GM23338 (cell line): ENCODE results near the gene EIF1B. TPM values are rescaled to one million over a fixed set of nuclear protein-coding genes. Genes with fewer than 3 reads are reported as not detected.

Source experiments
- ATAC-seq: fragments of 200-7000 bp; cut with Tn5 transposase; 3 replicates; pipeline ENCODE4 v1.9.1; 2020
- DNase-seq: peaks from one replicate; pipeline ENCODE4 v3.0.0-alpha.2; 2015; ENCODE audit warnings: low spot score
- H2AFZ ChIP-seq: fragments of 200-600 bp; sonication (generic); 2 replicates; pipeline ENCODE4 v1.8.0; 2016; ENCODE audit warnings: antibody characterized with exemption, mild to moderate bottlenecking, moderate library complexity
- H3F3A ChIP-seq: fragments of 200-600 bp; sonication (generic); replicated peaks from 2 replicates; pipeline ENCODE4 v1.8.0; 2017; ENCODE audit warnings: antibody characterized with exemption, mixed run types, low read depth
- H3K27ac ChIP-seq: fragments of 200-600 bp; sonication (generic); 2 replicates; pipeline ENCODE4 v1.6.1; 2016; ENCODE audit warnings: low read depth
- H3K27me3 ChIP-seq: fragments of 200-600 bp; sonication (generic); 2 replicates; pipeline ENCODE4 v1.8.0; 2016; ENCODE audit warnings: mild to moderate bottlenecking, mixed run types, moderate library complexity; ENCODE audit not compliant: insufficient read depth
- H3K36me3 ChIP-seq: fragments of 200-600 bp; sonication (generic); 2 replicates; pipeline ENCODE4 v1.8.0; 2016; ENCODE audit warnings: mild to moderate bottlenecking; ENCODE audit not compliant: insufficient read depth
- H3K4me1 ChIP-seq: fragments of 200-600 bp; sonication (generic); 2 replicates; pipeline ENCODE4 v1.8.0; 2016; ENCODE audit warnings: mild to moderate bottlenecking, moderate library complexity; ENCODE audit not compliant: insufficient read depth
- H3K4me2 ChIP-seq: fragments of 200-600 bp; sonication (generic); 2 replicates; pipeline ENCODE4 v1.7.1; 2017; ENCODE audit warnings: mixed run types
- H3K4me3 ChIP-seq: fragments of 200-600 bp; sonication (generic); 2 replicates; pipeline ENCODE4 v1.6.1; 2016; ENCODE audit warnings: mixed run types
- H3K79me2 ChIP-seq: fragments of 200-600 bp; sonication (generic); replicated peaks from 2 replicates; pipeline ENCODE4 v1.8.0; 2017; ENCODE audit warnings: mild to moderate bottlenecking; ENCODE audit not compliant: insufficient read depth
- H3K9me2 ChIP-seq: fragments of 200-600 bp; sonication (generic); 2 replicates; pipeline ENCODE4 v1.8.0; 2017; ENCODE audit not compliant: insufficient read depth
- H4K20me1 ChIP-seq: fragments of 200-600 bp; sonication (generic); replicated peaks from 2 replicates; pipeline ENCODE4 v1.8.0; 2017; ENCODE audit warnings: mild to moderate bottlenecking; ENCODE audit not compliant: insufficient read depth
- H3K27ac Mint-ChIP-seq: 2 replicates; pipeline ENCODE4 v1.8.0; 2020; ENCODE audit warnings: inconsistent platforms, mild to moderate bottlenecking, moderate library complexity, mixed read lengths
- H3K27me3 Mint-ChIP-seq: 3 replicates; pipeline ENCODE4 v1.8.0; 2022; ENCODE audit warnings: low read depth, mild to moderate bottlenecking, moderate library complexity, mixed read lengths, inconsistent platforms; ENCODE audit not compliant: insufficient read depth, poor library complexity
- H3K36me3 Mint-ChIP-seq: 3 replicates; pipeline ENCODE4 v1.8.0; 2021; ENCODE audit warnings: low read depth, mild to moderate bottlenecking, inconsistent platforms, moderate library complexity, mixed read lengths
- H3K4me1 Mint-ChIP-seq: 3 replicates; pipeline ENCODE4 v1.8.0; 2020; ENCODE audit warnings: mild to moderate bottlenecking, inconsistent platforms, mixed read lengths
- H3K4me3 Mint-ChIP-seq: 3 replicates; pipeline ENCODE4 v1.8.0; 2021; ENCODE audit warnings: moderate library complexity, mild to moderate bottlenecking, inconsistent platforms, mixed read lengths
- H3K9me3 Mint-ChIP-seq: 3 replicates; pipeline ENCODE4 v1.8.0; 2020; ENCODE audit warnings: moderate library complexity, mild to moderate bottlenecking, inconsistent platforms, mixed read lengths
- CREB1 ChIP-seq: fragments of 250-450 bp; sonication (Bioruptor Pico); IDR thresholded peaks from 2 replicates; pipeline ENCODE4 v1.5.0; 2020; ENCODE audit warnings: low read depth, mild to moderate bottlenecking, moderate library complexity
- CTCF ChIP-seq, 2 experiments: fragments of 200-600 bp in 1 of 2; sonication (generic) in 1 of 2; conservative IDR thresholded peaks; 2 replicates each; pipeline versions ENCODE4 v1.5.1 to v1.6.1; 2016 to 2017; ENCODE audit warnings: antibody characterized with exemption in 2 of 2, low read depth in 2 of 2, mild to moderate bottlenecking in 2 of 2, moderate library complexity in 1 of 2
- EZH2 ChIP-seq: fragments of 200-600 bp; sonication (generic); IDR thresholded peaks from one replicate; pipeline ENCODE4 v1.8.0; 2017; ENCODE audit warnings: antibody characterized with exemption, mild to moderate bottlenecking, low read depth; ENCODE audit not compliant: unreplicated experiment
- EZH2phosphoT487 ChIP-seq: fragments of 200-600 bp; sonication (generic); IDR thresholded peaks from one replicate; pipeline ENCODE4 v1.8.1; 2018; ENCODE audit warnings: antibody characterized with exemption; ENCODE audit not compliant: unreplicated experiment
- JUNB ChIP-seq: IDR thresholded peaks from one replicate; pipeline ENCODE4 v1.6.1; 2016; ENCODE audit warnings: antibody characterized with exemption; ENCODE audit not compliant: unreplicated experiment
- NANOG ChIP-seq: IDR thresholded peaks from 2 replicates; pipeline ENCODE4 v1.6.1; 2016; ENCODE audit warnings: antibody characterized with exemption, borderline replicate concordance
- POLR2AphosphoS5 ChIP-seq: IDR thresholded peaks from 2 replicates; pipeline ENCODE4 v1.6.1; 2016; ENCODE audit warnings: antibody characterized with exemption, low read depth
- REST ChIP-seq: IDR thresholded peaks from one replicate; pipeline ENCODE4 v1.6.1; 2018; ENCODE audit warnings: antibody characterized with exemption; ENCODE audit not compliant: unreplicated experiment
- STAT1 ChIP-seq: IDR thresholded peaks from one replicate; pipeline ENCODE4 v1.6.1; 2016; ENCODE audit warnings: antibody characterized with exemption; ENCODE audit not compliant: unreplicated experiment
- ZNF114 ChIP-seq: fragments of 250-450 bp; sonication (Bioruptor Pico); IDR thresholded peaks from 2 replicates; pipeline ENCODE4 v1.5.0; 2020; ENCODE audit warnings: mild to moderate bottlenecking, moderate library complexity
- polyA plus RNA-seq: library from polyadenylated mRNA; unstranded; fragments of >200 nt; fragmentation: Nextera tagmentation; extraction: Ambion mirVana; gene quantifications from 2 replicates; pipeline ENCODE4 v1.2.1, GENCODE V29; 2016
- total RNA-seq: library from RNA; depleted of rRNA; stranded (reverse); fragments of >200 nt; shearing (Covaris generic); gene quantifications from 2 replicates; pipeline ENCODE4 v1.2.3, GENCODE V29; 2014
- TF ChIP-seq, protein P1 (sequence below): fragments of 250-450 bp; sonication (Bioruptor Pico); IDR thresholded peaks from 2 replicates; pipeline ENCODE4 v1.5.0; 2020; ENCODE audit warnings: mild to moderate bottlenecking, moderate library complexity
- TF ChIP-seq, protein P2 (sequence below): IDR thresholded peaks from 2 replicates; pipeline ENCODE4 v1.6.1; 2016; ENCODE audit warnings: antibody characterized with exemption

The EIF1B gene
- total and polyA plus RNA-seq, 2 experiments from 2014 or later = 24.4 to 229 TPM

DNA sequence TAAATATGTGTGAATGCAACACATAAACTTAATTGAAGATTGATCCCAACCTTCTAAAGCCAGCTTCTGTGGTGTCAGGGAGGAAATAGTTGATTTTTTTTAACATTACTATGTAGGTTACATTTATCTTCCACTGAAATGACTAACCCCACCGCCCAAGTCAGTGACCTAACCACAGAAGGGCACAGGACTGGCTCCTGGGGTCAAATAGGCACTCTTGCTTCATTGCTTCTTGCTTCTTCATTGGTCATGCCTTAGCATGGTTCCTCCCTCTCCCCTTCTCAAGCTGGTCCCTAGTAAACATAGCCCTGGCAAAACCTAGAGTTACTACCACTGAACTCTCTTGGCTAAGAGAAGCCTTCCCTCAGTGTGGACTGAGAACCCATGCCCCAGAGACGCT is 12.3 kb downstream of the EIF1B start:
- Histone ChIP-seq H3F3A (no peaks in the 10 kb centered on the region), H3K36me3 (no peaks in the 10 kb centered on the region), H3K4me1 (no peaks in the 10 kb centered on the region), H3K9me2 (peaks cover 7% of the 10 kb centered on the region; the same call in 1 of the 2 replicates), H3K27ac (no peak overlapping the region), H3K4me3 (no peak overlapping the region), H3K27me3 (no peaks in the 10 kb centered on the region), H2AFZ (no peak overlapping the region), H3K4me2 (no peak overlapping the region), H4K20me1 (no peaks in the 10 kb centered on the region), H3K79me2 (no peaks in the 10 kb centered on the region)
- DNase-seq (no peak), ATAC-seq (no peak)
- H3K9me3 Mint-ChIP-seq = no peaks in the 10 kb centered on the region
- H3K27ac Mint-ChIP-seq = no peak overlapping the region
- peaks cover 1% of the 10 kb centered on the region for H3K27me3 Mint-ChIP-seq
- TF ChIP-seq, protein P1, sequence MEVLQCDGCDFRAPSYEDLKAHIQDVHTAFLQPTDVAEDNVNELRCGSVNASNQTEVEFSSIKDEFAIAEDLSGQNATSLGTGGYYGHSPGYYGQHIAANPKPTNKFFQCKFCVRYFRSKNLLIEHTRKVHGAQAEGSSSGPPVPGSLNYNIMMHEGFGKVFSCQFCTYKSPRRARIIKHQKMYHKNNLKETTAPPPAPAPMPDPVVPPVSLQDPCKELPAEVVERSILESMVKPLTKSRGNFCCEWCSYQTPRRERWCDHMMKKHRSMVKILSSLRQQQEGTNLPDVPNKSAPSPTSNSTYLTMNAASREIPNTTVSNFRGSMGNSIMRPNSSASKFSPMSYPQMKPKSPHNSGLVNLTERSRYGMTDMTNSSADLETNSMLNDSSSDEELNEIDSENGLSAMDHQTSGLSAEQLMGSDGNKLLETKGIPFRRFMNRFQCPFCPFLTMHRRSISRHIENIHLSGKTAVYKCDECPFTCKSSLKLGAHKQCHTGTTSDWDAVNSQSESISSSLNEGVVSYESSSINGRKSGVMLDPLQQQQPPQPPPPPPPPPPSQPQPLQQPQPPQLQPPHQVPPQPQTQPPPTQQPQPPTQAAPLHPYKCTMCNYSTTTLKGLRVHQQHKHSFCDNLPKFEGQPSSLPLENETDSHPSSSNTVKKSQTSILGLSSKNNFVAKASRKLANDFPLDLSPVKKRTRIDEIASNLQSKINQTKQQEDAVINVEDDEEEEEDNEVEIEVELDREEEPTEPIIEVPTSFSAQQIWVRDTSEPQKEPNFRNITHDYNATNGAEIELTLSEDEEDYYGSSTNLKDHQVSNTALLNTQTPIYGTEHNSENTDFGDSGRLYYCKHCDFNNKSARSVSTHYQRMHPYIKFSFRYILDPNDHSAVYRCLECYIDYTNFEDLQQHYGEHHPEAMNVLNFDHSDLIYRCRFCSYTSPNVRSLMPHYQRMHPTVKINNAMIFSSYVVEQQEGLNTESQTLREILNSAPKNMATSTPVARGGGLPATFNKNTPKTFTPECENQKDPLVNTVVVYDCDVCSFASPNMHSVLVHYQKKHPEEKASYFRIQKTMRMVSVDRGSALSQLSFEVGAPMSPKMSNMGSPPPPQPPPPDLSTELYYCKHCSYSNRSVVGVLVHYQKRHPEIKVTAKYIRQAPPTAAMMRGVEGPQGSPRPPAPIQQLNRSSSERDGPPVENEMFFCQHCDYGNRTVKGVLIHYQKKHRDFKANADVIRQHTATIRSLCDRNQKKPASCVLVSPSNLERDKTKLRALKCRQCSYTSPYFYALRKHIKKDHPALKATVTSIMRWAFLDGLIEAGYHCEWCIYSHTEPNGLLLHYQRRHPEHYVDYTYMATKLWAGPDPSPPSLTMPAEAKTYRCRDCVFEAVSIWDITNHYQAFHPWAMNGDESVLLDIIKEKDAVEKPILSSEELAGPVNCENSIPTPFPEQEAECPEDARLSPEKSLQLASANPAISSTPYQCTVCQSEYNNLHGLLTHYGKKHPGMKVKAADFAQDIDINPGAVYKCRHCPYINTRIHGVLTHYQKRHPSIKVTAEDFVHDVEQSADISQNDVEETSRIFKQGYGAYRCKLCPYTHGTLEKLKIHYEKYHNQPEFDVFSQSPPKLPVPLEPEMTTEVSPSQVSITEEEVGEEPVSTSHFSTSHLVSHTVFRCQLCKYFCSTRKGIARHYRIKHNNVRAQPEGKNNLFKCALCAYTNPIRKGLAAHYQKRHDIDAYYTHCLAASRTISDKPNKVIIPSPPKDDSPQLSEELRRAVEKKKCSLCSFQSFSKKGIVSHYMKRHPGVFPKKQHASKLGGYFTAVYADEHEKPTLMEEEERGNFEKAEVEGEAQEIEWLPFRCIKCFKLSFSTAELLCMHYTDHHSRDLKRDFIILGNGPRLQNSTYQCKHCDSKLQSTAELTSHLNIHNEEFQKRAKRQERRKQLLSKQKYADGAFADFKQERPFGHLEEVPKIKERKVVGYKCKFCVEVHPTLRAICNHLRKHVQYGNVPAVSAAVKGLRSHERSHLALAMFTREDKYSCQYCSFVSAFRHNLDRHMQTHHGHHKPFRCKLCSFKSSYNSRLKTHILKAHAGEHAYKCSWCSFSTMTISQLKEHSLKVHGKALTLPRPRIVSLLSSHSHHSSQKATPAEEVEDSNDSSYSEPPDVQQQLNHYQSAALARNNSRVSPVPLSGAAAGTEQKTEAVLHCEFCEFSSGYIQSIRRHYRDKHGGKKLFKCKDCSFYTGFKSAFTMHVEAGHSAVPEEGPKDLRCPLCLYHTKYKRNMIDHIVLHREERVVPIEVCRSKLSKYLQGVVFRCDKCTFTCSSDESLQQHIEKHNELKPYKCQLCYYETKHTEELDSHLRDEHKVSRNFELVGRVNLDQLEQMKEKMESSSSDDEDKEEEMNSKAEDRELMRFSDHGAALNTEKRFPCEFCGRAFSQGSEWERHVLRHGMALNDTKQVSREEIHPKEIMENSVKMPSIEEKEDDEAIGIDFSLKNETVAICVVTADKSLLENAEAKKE (CRISPR knock-in tag) = no peak
- TF ChIP-seq JUNB (no peak), CREB1 (CRISPR knock-in tag) (no peak), EZH2 (no peak), NANOG (no peak), STAT1 (no peak), CTCF (conservative IDR thresholded peaks at IDR 0.05; ENCODE audit: low read depth in 2 of 2) (no peak), ZNF114 (CRISPR knock-in tag) (no peak), POLR2AphosphoS5 (no peak), EZH2phosphoT487 (no peak), REST (no peak)
- TF ChIP-seq, protein P2, sequence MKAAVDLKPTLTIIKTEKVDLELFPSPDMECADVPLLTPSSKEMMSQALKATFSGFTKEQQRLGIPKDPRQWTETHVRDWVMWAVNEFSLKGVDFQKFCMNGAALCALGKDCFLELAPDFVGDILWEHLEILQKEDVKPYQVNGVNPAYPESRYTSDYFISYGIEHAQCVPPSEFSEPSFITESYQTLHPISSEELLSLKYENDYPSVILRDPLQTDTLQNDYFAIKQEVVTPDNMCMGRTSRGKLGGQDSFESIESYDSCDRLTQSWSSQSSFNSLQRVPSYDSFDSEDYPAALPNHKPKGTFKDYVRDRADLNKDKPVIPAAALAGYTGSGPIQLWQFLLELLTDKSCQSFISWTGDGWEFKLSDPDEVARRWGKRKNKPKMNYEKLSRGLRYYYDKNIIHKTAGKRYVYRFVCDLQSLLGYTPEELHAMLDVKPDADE = no peak
- no peak overlapping the region for H3K4me3 Mint-ChIP-seq
- no peaks in the 10 kb centered on the region for H3K36me3 Mint-ChIP-seq
- peaks cover 5% of the 10 kb centered on the region; the same call in 1 of the 3 replicates for H3K4me1 Mint-ChIP-seq
